Trophoblast cell (in vitro differentiated cells and primary cell): ENCODE measurements around the gene FAM120A.

ENCODE experiments used
- DNase-seq, 2 donors: peaks; one replicate each; pipeline ENCODE4 v3.0.0-alpha.2; 2016
- H2AFZ ChIP-seq: 2 replicates; pipeline ENCODE4 v1.6.1; 2013; ENCODE audit warnings: low read length, moderate library complexity, mild to moderate bottlenecking; ENCODE audit not compliant: insufficient read depth, poor library complexity
- H2AK5ac ChIP-seq: 2 replicates; pipeline ENCODE4 v1.6.1; 2013; ENCODE audit warnings: mild to moderate bottlenecking, low read length
- H2BK120ac ChIP-seq: 2 replicates; pipeline ENCODE4 v1.6.1; 2013; ENCODE audit warnings: low read length, mild to moderate bottlenecking, moderate library complexity; ENCODE audit not compliant: insufficient read depth, poor library complexity
- H2BK12ac ChIP-seq: 2 replicates; pipeline ENCODE4 v1.6.1; 2013; ENCODE audit warnings: mild to moderate bottlenecking, low read length, moderate library complexity
- H2BK5ac ChIP-seq: 2 replicates; pipeline ENCODE4 v1.6.1; 2013; ENCODE audit warnings: low read length, low read depth, moderate library complexity, mild to moderate bottlenecking; ENCODE audit not compliant: poor library complexity
- H3K14ac ChIP-seq: 2 replicates; pipeline ENCODE4 v1.6.1; 2013; ENCODE audit warnings: mild to moderate bottlenecking, low read length
- H3K18ac ChIP-seq: 2 replicates; pipeline ENCODE4 v1.6.1; 2013; ENCODE audit warnings: mild to moderate bottlenecking, low read length
- H3K23ac ChIP-seq: 2 replicates; pipeline ENCODE4 v1.6.1; 2013; ENCODE audit warnings: low read length
- H3K27ac ChIP-seq: 2 replicates; pipeline ENCODE4 v1.5.1; 2013; ENCODE audit warnings: low read depth, mild to moderate bottlenecking, inconsistent platforms, low read length, moderate library complexity
- H3K27me3 ChIP-seq: 2 replicates; pipeline ENCODE4 v1.6.1; 2013; ENCODE audit warnings: inconsistent platforms, mild to moderate bottlenecking, low read length, moderate library complexity; ENCODE audit not compliant: insufficient read depth
- H3K36me3 ChIP-seq, 2 experiments: 1 replicate in 1 of 2; 2 replicates in 1 of 2; pipeline ENCODE4 v1.6.1; 2013; ENCODE audit warnings: low read length in 2 of 2, mild to moderate bottlenecking in 2 of 2, moderate library complexity in 1 of 2; ENCODE audit not compliant: insufficient read depth in 2 of 2, control insufficient read depth in 1 of 2
- H3K4ac ChIP-seq: 2 replicates; pipeline ENCODE4 v1.6.1; 2013; ENCODE audit warnings: low read depth, mild to moderate bottlenecking, low read length, moderate library complexity
- H3K4me1 ChIP-seq, 2 experiments: 1 replicate in 1 of 2; 2 replicates in 1 of 2; pipeline ENCODE4 v1.6.1; 2013; ENCODE audit warnings: low read length in 2 of 2, mild to moderate bottlenecking in 2 of 2, moderate library complexity in 1 of 2; ENCODE audit not compliant: insufficient read depth in 2 of 2, control insufficient read depth in 1 of 2
- H3K4me2 ChIP-seq: 2 replicates; pipeline ENCODE4 v1.6.1; 2013; ENCODE audit warnings: inconsistent platforms, mild to moderate bottlenecking, low read length, moderate library complexity
- H3K4me3 ChIP-seq: 2 replicates; pipeline ENCODE4 v1.5.1; 2013; ENCODE audit warnings: mild to moderate bottlenecking, low read depth, low read length, inconsistent platforms
- H3K79me1 ChIP-seq: one replicate; pipeline ENCODE4 v1.6.1; 2013; ENCODE audit warnings: low read length
- H3K79me2 ChIP-seq: 2 replicates; pipeline ENCODE4 v1.6.1; 2013; ENCODE audit warnings: low read length, mild to moderate bottlenecking; ENCODE audit not compliant: control insufficient read depth, insufficient read depth, poor library complexity
- H3K9ac ChIP-seq: 2 replicates; pipeline ENCODE4 v1.6.1; 2013; ENCODE audit warnings: mild to moderate bottlenecking, low read length
- H3K9me3 ChIP-seq: 2 replicates; pipeline ENCODE4 v1.6.1; 2013; ENCODE audit warnings: low read depth, mild to moderate bottlenecking, control low read depth, inconsistent platforms, low read length; ENCODE audit not compliant: insufficient read depth
- H4K12ac ChIP-seq: 2 replicates; pipeline ENCODE4 v1.6.1; 2013; ENCODE audit warnings: low read depth, mild to moderate bottlenecking, low read length, moderate library complexity
- H4K8ac ChIP-seq: 2 replicates; pipeline ENCODE4 v1.6.1; 2013; ENCODE audit warnings: low read depth, mild to moderate bottlenecking, low read length, moderate library complexity
- H4K91ac ChIP-seq: one replicate; pipeline ENCODE4 v1.6.1; 2013; ENCODE audit warnings: low read depth, mild to moderate bottlenecking, low read length, moderate library complexity
- WGBS: extraction: QIAGEN DNeasy Blood & Tissue Kit; methylation state at CpG from one replicate; pipeline ENCODE4 v1.1.7; 2013; ENCODE audit warnings: missing lambda C conversion rate; ENCODE audit not compliant: insufficient read length, insufficient coverage; ENCODE audit errors: extremely low coverage; 5-methylcytosine and 5-hydroxymethylcytosine counted together

Gene FAM120A

GRCh38 chr9:93500571-93501298, 49.2 kb downstream of the FAM120A start:
- H3K9me3 ChIP-seq = no peaks in the 10 kb centered on the region
- WGBS = no CpG with 5 or more reads among the region's 4 CpGs

GRCh38 chr9:93501406-93501805, 49.9 kb downstream of the FAM120A start:
- no peaks in the 10 kb centered on the region for H3K27me3 ChIP-seq
- H3K4me2 ChIP-seq = no peak overlapping the region
- no peak overlapping the region for H3K23ac ChIP-seq
- H3K14ac ChIP-seq = no peak overlapping the region
- DNase-seq = peak; percentile 40 to 64
- H2BK120ac ChIP-seq = no peak overlapping the region
- H2BK12ac ChIP-seq = no peak overlapping the region
- no peak overlapping the region for H4K91ac ChIP-seq
- peaks cover 0 to 1% of the 10 kb centered on the region in 2 experiments for H3K4me1 ChIP-seq
- peaks cover 21 to 34% of the 10 kb centered on the region in 2 experiments for H3K36me3 ChIP-seq
- H3K9ac ChIP-seq = no peak overlapping the region
- no peak overlapping the region for H3K18ac ChIP-seq
- no peak overlapping the region for H3K4me3 ChIP-seq
- no peak overlapping the region for H2BK5ac ChIP-seq
- H3K79me1 ChIP-seq = no peaks in the 10 kb centered on the region
- H3K4ac ChIP-seq = no peak overlapping the region
- no peak overlapping the region for H2AFZ ChIP-seq
- no peak overlapping the region for H4K8ac ChIP-seq
- H3K79me2 ChIP-seq = no peaks in the 10 kb centered on the region
- H2AK5ac ChIP-seq = no peak overlapping the region
- H3K27ac ChIP-seq = no peak overlapping the region
- H4K12ac ChIP-seq = no peak overlapping the region
- H3K9me3 ChIP-seq = no peaks in the 10 kb centered on the region
- no CpG with 5 or more reads among the region's 4 CpGs for WGBS

More at GRCh38 chr9:93500571-93501298, 49.2 kb downstream of the FAM120A start:
- Histone ChIP-seq H2BK5ac (no peak overlapping the region), H4K91ac (no peak overlapping the region), H3K18ac (no peak overlapping the region), H3K4me1 (peaks cover 0 to 1% of the 10 kb centered on the region in 2 experiments), H4K12ac (no peak overlapping the region), H3K4ac (no peak overlapping the region), H3K27ac (no peak overlapping the region), H4K8ac (no peak overlapping the region), H3K23ac (no peak overlapping the region), H2AK5ac (no peak overlapping the region), H2BK12ac (no peak overlapping the region), H3K9ac (no peak overlapping the region), H3K79me1 (no peaks in the 10 kb centered on the region), H3K14ac (no peak overlapping the region), H3K4me2 (no peak overlapping the region), H2BK120ac (no peak overlapping the region), H3K79me2 (no peaks in the 10 kb centered on the region), H3K27me3 (no peaks in the 10 kb centered on the region), H3K36me3 (peaks cover 22 to 36% of the 10 kb centered on the region in 2 experiments), H3K4me3 (no peak overlapping the region), H2AFZ (no peak overlapping the region)
- no peak for DNase-seq

DNA sequence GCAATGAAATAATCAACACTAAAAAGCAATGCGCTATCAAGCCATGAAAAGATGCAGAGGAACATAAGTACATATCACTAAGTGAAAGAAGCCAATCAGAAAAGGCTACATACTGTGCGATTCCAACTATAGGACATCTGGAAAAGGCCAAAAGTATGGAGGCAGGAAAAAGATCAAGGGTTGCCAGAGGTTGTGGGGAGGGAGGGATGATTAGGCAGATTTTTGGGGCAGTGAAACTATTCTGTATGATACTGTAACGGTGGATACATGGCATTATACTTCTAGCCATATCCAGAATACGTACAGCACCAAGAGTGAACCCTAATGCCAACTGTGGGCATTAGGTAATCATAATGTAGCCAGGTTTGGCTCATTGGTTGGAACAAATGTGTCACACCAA, 51.9 kb downstream of the FAM120A start:
- Histone ChIP-seq H2BK120ac (no peak overlapping the region), H3K4me1 (peaks cover 0 to 1% of the 10 kb centered on the region in 2 experiments), H2AFZ (no peak overlapping the region), H3K4me3 (no peak overlapping the region), H3K18ac (no peak overlapping the region), H3K9me3 (no peaks in the 10 kb centered on the region), H3K27ac (no peak overlapping the region), H2BK12ac (no peak overlapping the region), H3K79me1 (no peaks in the 10 kb centered on the region), H3K36me3 (peaks cover 8 to 19% of the 10 kb centered on the region in 2 experiments), H4K91ac (no peak overlapping the region), H3K79me2 (peaks cover 2% of the 10 kb centered on the region), H3K23ac (no peak overlapping the region), H3K27me3 (no peaks in the 10 kb centered on the region), H4K12ac (no peak overlapping the region), H2AK5ac (no peak overlapping the region), H3K4ac (no peak overlapping the region), H2BK5ac (no peak overlapping the region), H3K14ac (no peak overlapping the region), H3K4me2 (no peak overlapping the region), H4K8ac (no peak overlapping the region), H3K9ac (no peak overlapping the region)
- no CpG with 5 or more reads among the region's 4 CpGs for WGBS
- no peak for DNase-seq

- Histone ChIP-seq H3K18ac (no peak overlapping the region), H3K79me1 (no peaks in the 10 kb centered on the region), H4K12ac (no peak overlapping the region), H3K36me3 (peaks cover 3 to 6% of the 10 kb centered on the region in 2 experiments), H3K79me2 (peaks cover 2% of the 10 kb centered on the region), H2BK120ac (no peak overlapping the region), H3K4me3 (no peak overlapping the region), H2AK5ac (no peak overlapping the region), H3K27me3 (no peaks in the 10 kb centered on the region), H3K9me3 (no peaks in the 10 kb centered on the region), H3K9ac (no peak overlapping the region), H2AFZ (no peak overlapping the region), H3K27ac (no peak overlapping the region), H3K14ac (no peak overlapping the region), H4K8ac (no peak overlapping the region), H4K91ac (no peak overlapping the region), H2BK12ac (no peak overlapping the region), H2BK5ac (no peak overlapping the region), H3K23ac (no peak overlapping the region), H3K4me1 (peaks cover 4 to 5% of the 10 kb centered on the region in 2 experiments), H3K4me2 (no peak overlapping the region), H3K4ac (no peak overlapping the region)
- no CpG with 5 or more reads among the region's 4 CpGs for WGBS
- no peak for DNase-seq
Observed at GRCh38 chr9:93505541-93506132, 54.2 kb downstream of the FAM120A start.
